Measurements from ENCODE around the gene TAGAP.

DNA sequence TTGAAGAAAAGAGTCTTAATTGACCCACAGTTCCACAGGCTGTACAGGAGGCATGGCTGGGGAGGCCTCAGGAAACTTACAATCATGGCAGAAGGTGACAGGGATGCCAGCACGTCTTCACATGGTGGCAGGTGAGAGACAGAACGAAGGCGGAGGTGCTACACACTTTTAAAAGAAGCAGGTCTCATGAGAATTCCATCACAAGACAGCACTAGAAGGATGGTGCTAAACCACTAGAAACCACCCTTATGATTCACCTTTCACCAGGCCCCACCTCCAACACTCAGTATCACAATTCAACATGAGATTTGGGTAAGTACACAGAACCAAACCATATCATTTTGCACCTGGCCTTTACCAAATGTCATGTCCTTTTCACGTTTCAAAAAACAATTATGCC is 20.9 kb downstream of the TAGAP start:
- TF ChIP-seq FOSL1 (IDR thresholded peaks at IDR 0.05; ENCODE audit: low read depth) (no peak), CTCF (IDR thresholded peaks at IDR 0.05 in 2 of 3, conservative IDR thresholded peaks at IDR 0.05 in 1 of 3; ENCODE audit: borderline replicate concordance in 1 of 3, insufficient read depth in 1 of 3, low read depth in 2 of 3, low read length in 2 of 3) (no peak), POLR2AphosphoS5 (IDR thresholded peaks at IDR 0.05; ENCODE audit: low read depth, low read length) (no peak), POLR2A (IDR thresholded peaks at IDR 0.05; ENCODE audit: borderline replicate concordance, extremely low read depth, insufficient read depth, insufficient read length) (no peak), YY1 (IDR thresholded peaks at IDR 0.05; ENCODE audit: extremely low read depth, insufficient replicate concordance, low read depth, low read length) (no peak), CEBPB (IDR thresholded peaks at IDR 0.05; ENCODE audit: low read depth) (no peak), RAD21 (IDR thresholded peaks at IDR 0.05; ENCODE audit: low read depth) (no peak), EZH2 (IDR thresholded peaks at IDR 0.05) (no peak), EZH2phosphoT487 (IDR thresholded peaks at IDR 0.05; ENCODE audit: borderline replicate concordance) (no peak), ZFX (IDR thresholded peaks at IDR 0.05) (no peak), ZBTB33 (IDR thresholded peaks at IDR 0.05; ENCODE audit: extremely low read depth, insufficient replicate concordance, low read length) (no peak), ELF1 (IDR thresholded peaks at IDR 0.05; ENCODE audit: borderline replicate concordance, low read depth) (no peak)
- TF ChIP-seq, protein P1, sequence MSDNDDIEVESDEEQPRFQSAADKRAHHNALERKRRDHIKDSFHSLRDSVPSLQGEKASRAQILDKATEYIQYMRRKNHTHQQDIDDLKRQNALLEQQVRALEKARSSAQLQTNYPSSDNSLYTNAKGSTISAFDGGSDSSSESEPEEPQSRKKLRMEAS (IDR thresholded peaks at IDR 0.05) = no peak

Data from HCT116 (cell line).